Mesendoderm (in vitro differentiated cells): ENCODE data around the gene CTNND2.

Source experiments
- DNase-seq: peaks from one replicate; pipeline ENCODE4 v3.0.0; 2013
- H2AK5ac ChIP-seq: 2 replicates; pipeline ENCODE4 v1.6.1; 2013; ENCODE audit warnings: low read length, inconsistent platforms
- H2BK120ac ChIP-seq: 2 replicates; pipeline ENCODE4 v1.6.1; 2013; ENCODE audit warnings: low read depth, mild to moderate bottlenecking, low read length, moderate library complexity, mixed read lengths
- H2BK15ac ChIP-seq: replicated peaks from 2 replicates; pipeline ENCODE4 v1.6.1; 2013; ENCODE audit warnings: low read depth, mild to moderate bottlenecking, moderate library complexity
- H2BK5ac ChIP-seq: 2 replicates; pipeline ENCODE4 v1.6.1; 2013; ENCODE audit warnings: low read length, inconsistent platforms
- H3K18ac ChIP-seq: 2 replicates; pipeline ENCODE4 v1.6.1; 2013; ENCODE audit warnings: mild to moderate bottlenecking, low read length, mixed read lengths
- H3K23ac ChIP-seq: one replicate; pipeline ENCODE4 v1.6.1; 2013; ENCODE audit warnings: low read length
- H3K27ac ChIP-seq: 2 replicates; pipeline ENCODE4 v1.5.1; 2013; ENCODE audit warnings: low read depth, mild to moderate bottlenecking, inconsistent platforms, low read length, moderate library complexity
- H3K27me3 ChIP-seq: 2 replicates; pipeline ENCODE4 v1.6.1; 2013; ENCODE audit warnings: low read length, control low read depth, mild to moderate bottlenecking, inconsistent platforms; ENCODE audit not compliant: insufficient read depth, poor library complexity
- H3K36me3 ChIP-seq: 2 replicates; pipeline ENCODE4 v1.6.1; 2013; ENCODE audit warnings: low read length, inconsistent platforms; ENCODE audit not compliant: control insufficient read depth, insufficient read depth
- H3K4ac ChIP-seq: one replicate; pipeline ENCODE4 v1.6.1; 2013; ENCODE audit warnings: low read depth, mild to moderate bottlenecking, low read length, moderate library complexity
- H3K4me1 ChIP-seq: 2 replicates; pipeline ENCODE4 v1.6.1; 2013; ENCODE audit warnings: low read depth, low read length, inconsistent platforms; ENCODE audit not compliant: control insufficient read depth
- H3K4me2 ChIP-seq: 2 replicates; pipeline ENCODE4 v1.6.1; 2013; ENCODE audit warnings: low read length
- H3K4me3 ChIP-seq: 2 replicates; pipeline ENCODE4 v1.5.1; 2013; ENCODE audit warnings: mild to moderate bottlenecking, low read length
- H3K56ac ChIP-seq: one replicate; pipeline ENCODE4 v1.6.1; 2013; ENCODE audit warnings: low read length
- H3K79me1 ChIP-seq: 2 replicates; pipeline ENCODE4 v1.6.1; 2013; ENCODE audit warnings: low read length, inconsistent platforms
- H3K79me2 ChIP-seq: 2 replicates; pipeline ENCODE4 v1.6.1; 2013; ENCODE audit warnings: mild to moderate bottlenecking, low read length; ENCODE audit not compliant: control insufficient read depth, insufficient read depth
- H3K9ac ChIP-seq: 2 replicates; pipeline ENCODE4 v1.6.1; 2013; ENCODE audit warnings: low read length, inconsistent platforms
- H4K5ac ChIP-seq: one replicate; pipeline ENCODE4 v1.6.1; 2013; ENCODE audit warnings: low read length
- H4K8ac ChIP-seq: one replicate; pipeline ENCODE4 v1.6.1; 2013; ENCODE audit warnings: low read depth, mild to moderate bottlenecking, control low read depth, low read length, moderate library complexity
- WGBS: extraction: QIAGEN DNeasy Blood & Tissue Kit; methylation state at CpG from one replicate; pipeline ENCODE4 v1.1.7; 2013; ENCODE audit warnings: low lambda C conversion rate, missing lambda C conversion rate; ENCODE audit not compliant: insufficient coverage; ENCODE audit errors: extremely low coverage; 5-methylcytosine and 5-hydroxymethylcytosine counted together

Gene CTNND2

GRCh38 chr5:11224436-11225187 lies 679.6 kb downstream of the CTNND2 start:
- no peak for DNase-seq
- Histone ChIP-seq H2BK5ac (no peak overlapping the region), H3K36me3 (no peaks in the 10 kb centered on the region), H3K4me1 (no peaks in the 10 kb centered on the region), H2AK5ac (no peak overlapping the region), H3K56ac (no peak overlapping the region), H3K18ac (no peak overlapping the region), H3K27me3 (no peaks in the 10 kb centered on the region), H3K9ac (no peak overlapping the region), H3K79me1 (no peaks in the 10 kb centered on the region), H2BK120ac (no peak overlapping the region), H3K79me2 (no peaks in the 10 kb centered on the region), H3K4ac (no peak overlapping the region), H2BK15ac (no peak overlapping the region), H3K23ac (no peak overlapping the region), H3K27ac (no peak overlapping the region), H3K4me3 (no peak overlapping the region), H4K8ac (no peak overlapping the region), H4K5ac (no peak overlapping the region), H3K4me2 (no peak overlapping the region)
- WGBS = no CpG with 5 or more reads among the region's 1 CpG

- Histone ChIP-seq H2BK120ac (no peak overlapping the region), H3K9ac (no peak overlapping the region), H2BK15ac (no peak overlapping the region), H4K5ac (no peak overlapping the region), H3K27me3 (no peaks in the 10 kb centered on the region), H3K4me1 (no peaks in the 10 kb centered on the region), H3K56ac (no peak overlapping the region), H3K23ac (no peak overlapping the region), H2BK5ac (no peak overlapping the region), H3K4me2 (no peak overlapping the region), H3K79me2 (no peaks in the 10 kb centered on the region), H3K4ac (no peak overlapping the region), H3K79me1 (no peaks in the 10 kb centered on the region), H3K36me3 (no peaks in the 10 kb centered on the region), H3K27ac (no peak overlapping the region), H3K18ac (no peak overlapping the region), H2AK5ac (no peak overlapping the region), H4K8ac (no peak overlapping the region), H3K4me3 (no peak overlapping the region)
- no peak for DNase-seq
- WGBS = no CpG with 5 or more reads among the region's 5 CpGs
These were observed 682.1 kb downstream of the CTNND2 start for GRCh38 chr5:11222169-11222568.

- no peak overlapping the region for H3K27ac ChIP-seq
- no peaks in the 10 kb centered on the region for H3K79me1 ChIP-seq
- H4K5ac ChIP-seq = no peak overlapping the region
- no peak overlapping the region for H3K4me2 ChIP-seq
- no peak overlapping the region for H3K4ac ChIP-seq
- DNase-seq = no peak
- WGBS = no CpG with 5 or more reads among the region's 7 CpGs
- no peak overlapping the region for H3K4me3 ChIP-seq
- H4K8ac ChIP-seq = no peak overlapping the region
- H3K4me1 ChIP-seq = no peaks in the 10 kb centered on the region
- no peaks in the 10 kb centered on the region for H3K36me3 ChIP-seq
- H3K56ac ChIP-seq = no peak overlapping the region
- no peak overlapping the region for H3K23ac ChIP-seq
- no peak overlapping the region for H3K9ac ChIP-seq
- H2BK5ac ChIP-seq = no peak overlapping the region
- H3K18ac ChIP-seq = no peak overlapping the region
- H3K27me3 ChIP-seq = no peaks in the 10 kb centered on the region
- no peak overlapping the region for H2AK5ac ChIP-seq
- no peak overlapping the region for H2BK15ac ChIP-seq
- no peaks in the 10 kb centered on the region for H3K79me2 ChIP-seq
- H2BK120ac ChIP-seq = no peak overlapping the region
These were observed 689.2 kb downstream of the CTNND2 start for GRCh38 chr5:11214864-11215644.

- H3K36me3 ChIP-seq = no peaks in the 10 kb centered on the region
- H2AK5ac ChIP-seq = no peak overlapping the region
- no peak overlapping the region for H2BK15ac ChIP-seq
- no peaks in the 10 kb centered on the region for H3K79me2 ChIP-seq
- no peak overlapping the region for H3K4me2 ChIP-seq
- H3K27ac ChIP-seq = no peak overlapping the region
- no peak for DNase-seq
- H3K4me3 ChIP-seq = no peak overlapping the region
- H3K9ac ChIP-seq = no peak overlapping the region
- no peak overlapping the region for H3K4ac ChIP-seq
- no CpG with 5 or more reads among the region's 3 CpGs for WGBS
- no peak overlapping the region for H2BK120ac ChIP-seq
- no peak overlapping the region for H4K8ac ChIP-seq
- no peaks in the 10 kb centered on the region for H3K27me3 ChIP-seq
- H4K5ac ChIP-seq = no peak overlapping the region
- H3K4me1 ChIP-seq = no peaks in the 10 kb centered on the region
- no peak overlapping the region for H3K56ac ChIP-seq
- no peak overlapping the region for H2BK5ac ChIP-seq
- H3K23ac ChIP-seq = no peak overlapping the region
- H3K18ac ChIP-seq = no peak overlapping the region
- no peaks in the 10 kb centered on the region for H3K79me1 ChIP-seq
These were observed 691.5 kb downstream of the CTNND2 start for GRCh38 chr5:11212706-11213105.

- Histone ChIP-seq H3K79me2 (no peaks in the 10 kb centered on the region), H3K23ac (no peak overlapping the region), H3K36me3 (no peaks in the 10 kb centered on the region), H3K56ac (no peak overlapping the region), H3K4ac (no peak overlapping the region), H3K4me1 (no peaks in the 10 kb centered on the region), H3K27me3 (no peaks in the 10 kb centered on the region), H4K8ac (no peak overlapping the region), H2AK5ac (no peak overlapping the region), H2BK15ac (no peak overlapping the region), H3K9ac (no peak overlapping the region), H3K79me1 (no peaks in the 10 kb centered on the region), H3K4me3 (no peak overlapping the region), H4K5ac (no peak overlapping the region), H3K4me2 (no peak overlapping the region), H3K27ac (no peak overlapping the region), H2BK5ac (no peak overlapping the region), H3K18ac (no peak overlapping the region), H2BK120ac (no peak overlapping the region)
- DNase-seq = no peak
- no CpG with 5 or more reads among the region's 4 CpGs for WGBS
These were observed 706.5 kb downstream of the CTNND2 start for GRCh38 chr5:11197726-11198125.
